ENCODE data around the gene KLHL29. TPM values are rescaled to one million over a fixed set of nuclear protein-coding genes. Genes with fewer than 3 reads are reported as not detected.

Gene KLHL29
- total and polyA plus RNA-seq, 2 of the 13 experiments (the other 11 are each of a cell fraction or from before 2014, with no cell fraction given): 0.01 TPM; not detected in 1

DNA sequence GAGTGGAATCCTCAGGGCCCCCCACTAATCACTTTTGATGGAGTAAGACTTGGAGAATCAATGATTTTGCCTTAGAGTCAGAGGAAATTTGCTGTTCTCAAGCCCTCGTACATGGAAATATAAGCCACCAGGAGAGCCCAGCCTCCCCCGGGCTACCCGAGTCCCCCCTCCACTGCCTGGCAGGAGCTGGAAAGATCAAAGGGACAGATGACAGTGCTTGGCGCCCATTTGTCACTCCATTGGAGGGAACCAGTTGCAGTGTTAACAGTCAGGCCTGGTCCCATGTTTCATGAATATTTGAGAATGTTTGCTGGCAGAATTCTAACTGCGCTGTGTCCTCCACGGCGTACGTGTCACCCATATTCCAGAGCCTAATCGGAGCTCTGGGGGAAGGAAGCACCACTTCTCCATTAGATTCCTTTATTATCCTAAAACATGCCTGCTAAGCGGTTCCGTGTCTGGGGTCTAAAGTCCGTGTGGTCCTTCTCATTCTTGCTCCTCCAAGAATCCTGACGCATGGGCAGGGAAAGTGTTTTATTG, 202.4 kb downstream of the KLHL29 start:
- FAIRE-seq (no peak), ATAC-seq (no peak; the same call in 2 of the 3 replicates), DNase-seq (ENCODE audit: low spot score) (no peak)
- 54% methylated on average over 13 of the region's 13 CpGs for WGBS (ENCODE audit: low lambda C conversion rate)
- no peak overlapping the region for H3K27ac ChIP-seq (ENCODE audit: extremely low read length, insufficient read depth, low read length)
- intact Hi-C loops (cut with micrococcal nuclease; ENCODE audit: unreplicated experiment): no loop called here
- H3K27me3 ChIP-seq (ENCODE audit: control insufficient read depth in 1 of 2, insufficient read depth in 2 of 2, low read length in 2 of 2): peaks cover 4 to 69% of the 10 kb centered on the region in 2 experiments
- no peaks in the 10 kb centered on the region for H3K9me3 ChIP-seq (ENCODE audit: low read length)
- no peaks in the 10 kb centered on the region for H3K4me1 ChIP-seq (ENCODE audit: insufficient read depth, low read length)
- no peaks in the 10 kb centered on the region for H4K20me1 ChIP-seq (ENCODE audit: insufficient read depth, low read length)
- POLR2A ChIA-PET: no interaction called here
- H3K79me2 ChIP-seq (ENCODE audit: insufficient read depth, low read length): no peaks in the 10 kb centered on the region
- in situ Hi-C loops (cut with HindIII; ENCODE audit: extremely low pct_ligation_motif_present, low pct_unique_long_range_greater_than_20kb): no loop called here
- CTCF ChIA-PET (ENCODE audit: low intra/inter-chr PET ratio, low total read pairs): no interaction called here
- no peak overlapping the region for H2AFZ ChIP-seq (ENCODE audit: low read length)
- no peaks in the 10 kb centered on the region for H3K36me3 ChIP-seq (replicated peaks in 1 of 2; ENCODE audit: control insufficient read depth in 1 of 2, insufficient read depth in 2 of 2, low read length in 2 of 2)
- no TSS peak for BruUV-seq (replicated peaks)
- H3K4me2 ChIP-seq (ENCODE audit: low read depth, low read length): no peak overlapping the region
- TF ChIP-seq PLRG1 (conservative IDR thresholded peaks at IDR 0.05) (no peak), ZNF703 (CRISPR knock-in tag; IDR thresholded peaks at IDR 0.05; ENCODE audit: borderline replicate concordance) (no peak), ZFYVE20 (CRISPR knock-in tag; IDR thresholded peaks at IDR 0.05; ENCODE audit: borderline replicate concordance, low read depth) (no peak), SP2 (CRISPR knock-in tag; IDR thresholded peaks at IDR 0.05) (no peak), ZNF121 (CRISPR knock-in tag; IDR thresholded peaks at IDR 0.05) (no peak)
- TF ChIP-seq, protein P1, sequence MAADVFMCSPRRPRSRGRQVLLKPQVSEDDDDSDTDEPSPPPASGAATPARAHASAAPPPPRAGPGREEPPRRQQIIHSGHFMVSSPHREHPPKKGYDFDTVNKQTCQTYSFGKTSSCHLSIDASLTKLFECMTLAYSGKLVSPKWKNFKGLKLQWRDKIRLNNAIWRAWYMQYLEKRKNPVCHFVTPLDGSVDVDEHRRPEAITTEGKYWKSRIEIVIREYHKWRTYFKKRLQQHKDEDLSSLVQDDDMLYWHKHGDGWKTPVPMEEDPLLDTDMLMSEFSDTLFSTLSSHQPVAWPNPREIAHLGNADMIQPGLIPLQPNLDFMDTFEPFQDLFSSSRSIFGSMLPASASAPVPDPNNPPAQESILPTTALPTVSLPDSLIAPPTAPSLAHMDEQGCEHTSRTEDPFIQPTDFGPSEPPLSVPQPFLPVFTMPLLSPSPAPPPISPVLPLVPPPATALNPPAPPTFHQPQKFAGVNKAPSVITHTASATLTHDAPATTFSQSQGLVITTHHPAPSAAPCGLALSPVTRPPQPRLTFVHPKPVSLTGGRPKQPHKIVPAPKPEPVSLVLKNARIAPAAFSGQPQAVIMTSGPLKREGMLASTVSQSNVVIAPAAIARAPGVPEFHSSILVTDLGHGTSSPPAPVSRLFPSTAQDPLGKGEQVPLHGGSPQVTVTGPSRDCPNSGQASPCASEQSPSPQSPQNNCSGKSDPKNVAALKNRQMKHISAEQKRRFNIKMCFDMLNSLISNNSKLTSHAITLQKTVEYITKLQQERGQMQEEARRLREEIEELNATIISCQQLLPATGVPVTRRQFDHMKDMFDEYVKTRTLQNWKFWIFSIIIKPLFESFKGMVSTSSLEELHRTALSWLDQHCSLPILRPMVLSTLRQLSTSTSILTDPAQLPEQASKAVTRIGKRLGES (CRISPR knock-in tag; IDR thresholded peaks at IDR 0.05; ENCODE audit: borderline replicate concordance): no peak
- TF ChIP-seq, protein P2, sequence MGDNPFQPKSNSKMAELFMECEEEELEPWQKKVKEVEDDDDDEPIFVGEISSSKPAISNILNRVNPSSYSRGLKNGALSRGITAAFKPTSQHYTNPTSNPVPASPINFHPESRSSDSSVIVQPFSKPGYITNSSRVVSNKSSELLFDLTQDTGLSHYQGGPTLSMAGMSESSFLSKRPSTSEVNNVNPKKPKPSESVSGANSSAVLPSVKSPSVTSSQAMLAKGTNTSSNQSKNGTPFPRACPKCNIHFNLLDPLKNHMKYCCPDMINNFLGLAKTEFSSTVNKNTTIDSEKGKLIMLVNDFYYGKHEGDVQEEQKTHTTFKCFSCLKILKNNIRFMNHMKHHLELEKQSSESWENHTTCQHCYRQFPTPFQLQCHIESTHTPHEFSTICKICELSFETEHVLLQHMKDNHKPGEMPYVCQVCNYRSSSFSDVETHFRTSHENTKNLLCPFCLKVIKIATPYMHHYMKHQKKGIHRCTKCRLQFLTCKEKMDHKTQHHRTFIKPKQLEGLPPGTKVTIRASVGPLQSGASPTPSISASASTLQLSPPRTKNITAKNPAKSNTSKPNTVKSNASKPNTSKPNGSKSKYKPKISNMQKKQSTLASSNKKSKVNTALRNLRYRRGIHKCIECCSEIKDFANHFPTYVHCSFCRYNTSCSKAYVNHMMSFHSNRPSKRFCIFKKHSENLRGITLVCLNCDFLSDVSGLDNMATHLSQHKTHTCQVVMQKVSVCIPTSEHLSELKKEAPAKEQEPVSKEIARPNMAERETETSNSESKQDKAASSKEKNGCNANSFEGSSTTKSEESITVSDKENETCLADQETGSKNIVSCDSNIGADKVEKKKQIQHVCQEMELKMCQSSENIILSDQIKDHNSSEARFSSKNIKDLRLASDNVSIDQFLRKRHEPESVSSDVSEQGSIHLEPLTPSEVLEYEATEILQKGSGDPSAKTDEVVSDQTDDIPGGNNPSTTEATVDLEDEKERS (CRISPR knock-in tag; IDR thresholded peaks at IDR 0.05): no peak
- TF ChIP-seq, protein P3, sequence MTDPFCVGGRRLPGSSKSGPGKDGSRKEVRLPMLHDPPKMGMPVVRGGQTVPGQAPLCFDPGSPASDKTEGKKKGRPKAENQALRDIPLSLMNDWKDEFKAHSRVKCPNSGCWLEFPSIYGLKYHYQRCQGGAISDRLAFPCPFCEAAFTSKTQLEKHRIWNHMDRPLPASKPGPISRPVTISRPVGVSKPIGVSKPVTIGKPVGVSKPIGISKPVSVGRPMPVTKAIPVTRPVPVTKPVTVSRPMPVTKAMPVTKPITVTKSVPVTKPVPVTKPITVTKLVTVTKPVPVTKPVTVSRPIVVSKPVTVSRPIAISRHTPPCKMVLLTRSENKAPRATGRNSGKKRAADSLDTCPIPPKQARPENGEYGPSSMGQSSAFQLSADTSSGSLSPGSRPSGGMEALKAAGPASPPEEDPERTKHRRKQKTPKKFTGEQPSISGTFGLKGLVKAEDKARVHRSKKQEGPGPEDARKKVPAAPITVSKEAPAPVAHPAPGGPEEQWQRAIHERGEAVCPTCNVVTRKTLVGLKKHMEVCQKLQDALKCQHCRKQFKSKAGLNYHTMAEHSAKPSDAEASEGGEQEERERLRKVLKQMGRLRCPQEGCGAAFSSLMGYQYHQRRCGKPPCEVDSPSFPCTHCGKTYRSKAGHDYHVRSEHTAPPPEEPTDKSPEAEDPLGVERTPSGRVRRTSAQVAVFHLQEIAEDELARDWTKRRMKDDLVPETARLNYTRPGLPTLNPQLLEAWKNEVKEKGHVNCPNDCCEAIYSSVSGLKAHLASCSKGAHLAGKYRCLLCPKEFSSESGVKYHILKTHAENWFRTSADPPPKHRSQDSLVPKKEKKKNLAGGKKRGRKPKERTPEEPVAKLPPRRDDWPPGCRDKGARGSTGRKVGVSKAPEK (CRISPR knock-in tag; IDR thresholded peaks at IDR 0.05; ENCODE audit: borderline replicate concordance): no peak
- H3K4me3 ChIP-seq (replicated peaks in 1 of 3; ENCODE audit: insufficient read depth in 1 of 3, low read depth in 2 of 3, low read length in 3 of 3): no peak overlapping the region
- no peak overlapping the region for H3K9ac ChIP-seq (ENCODE audit: insufficient read depth, low read depth, low read length)

Measured in HepG2 (cell line).